CD4-positive, alpha-beta T cell treated with Interleukin-15 for 4 hours (primary cell): Measurements from ENCODE around the gene TSPAN15.

Experiments used
- DNase-seq: peaks from one replicate; pipeline ENCODE4 v3.0.0-alpha.2; 2020; ENCODE audit warnings: low spot score

TSPAN15 gene

GRCh38 chr10:69553328-69553727 is 102.1 kb downstream of the TSPAN15 start:
- no peak for DNase-seq

DNA sequence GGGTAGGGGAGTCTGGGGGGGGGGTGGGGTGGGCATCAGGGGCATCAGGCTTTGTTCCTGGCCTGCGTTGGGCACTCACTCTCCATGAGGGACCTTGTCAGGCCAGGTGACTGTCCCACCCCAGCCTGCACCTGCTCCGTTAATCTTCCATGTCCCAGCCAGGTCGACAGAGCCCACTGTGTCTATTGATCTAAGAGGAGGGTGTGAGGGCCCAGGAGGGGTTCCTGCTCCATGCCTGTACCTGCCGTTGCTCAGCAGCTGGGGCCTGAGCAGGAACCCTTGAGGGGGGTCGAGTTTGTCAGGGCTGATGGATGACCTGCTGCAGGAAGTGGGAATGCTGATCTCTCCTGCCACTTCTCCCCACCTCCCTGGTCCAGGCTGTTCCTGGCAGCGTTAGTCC is 103.3 kb downstream of the TSPAN15 start:
- no peak for DNase-seq
